Activated gamma-delta T cell treated with Interleukin-2 at 50 U/mL for 16 hours (primary cell): ENCODE data around the gene POLD2.
A peak's percentile ranks its signal among the peaks of the same experiment; 100 is the strongest.

Experiments used
- DNase-seq: peaks from one replicate; pipeline ENCODE4 v3.0.0-alpha.2; 2020

POLD2 gene

DNA sequence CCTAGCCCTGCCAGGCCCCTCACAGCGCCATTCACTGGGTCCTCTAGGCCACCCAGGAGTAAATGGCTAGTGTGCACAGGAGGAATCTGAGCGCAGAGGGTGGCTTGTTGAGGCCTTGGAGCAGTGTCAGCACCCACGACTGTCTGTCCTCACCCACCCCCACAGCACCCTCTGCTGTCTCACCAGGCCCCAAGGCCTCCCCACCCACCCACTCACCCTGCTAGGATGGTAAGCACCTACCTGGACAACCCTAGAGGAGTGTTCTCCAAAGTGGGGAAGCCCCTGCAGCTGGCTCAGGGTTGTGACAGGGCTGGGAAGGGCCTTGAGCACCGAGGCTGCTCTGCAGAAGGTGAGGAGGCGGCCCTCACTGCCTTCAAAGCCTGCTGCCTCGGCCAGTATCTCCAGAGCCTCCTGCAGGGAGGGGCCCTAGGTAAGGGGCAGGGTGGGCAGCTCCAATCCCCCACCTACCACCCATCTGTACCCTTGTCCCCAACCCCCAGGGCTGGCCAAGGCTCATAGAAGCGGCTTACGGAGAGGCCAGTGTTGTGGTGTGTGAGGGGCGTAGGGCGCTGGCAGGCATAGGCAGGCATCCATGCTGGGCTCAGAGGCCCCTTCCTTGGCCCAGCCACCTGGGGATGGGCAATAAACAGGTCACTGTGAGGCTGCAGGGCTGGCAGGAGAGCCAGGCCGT, 43.9 kb downstream of the POLD2 start:
- no peak for DNase-seq

DNA sequence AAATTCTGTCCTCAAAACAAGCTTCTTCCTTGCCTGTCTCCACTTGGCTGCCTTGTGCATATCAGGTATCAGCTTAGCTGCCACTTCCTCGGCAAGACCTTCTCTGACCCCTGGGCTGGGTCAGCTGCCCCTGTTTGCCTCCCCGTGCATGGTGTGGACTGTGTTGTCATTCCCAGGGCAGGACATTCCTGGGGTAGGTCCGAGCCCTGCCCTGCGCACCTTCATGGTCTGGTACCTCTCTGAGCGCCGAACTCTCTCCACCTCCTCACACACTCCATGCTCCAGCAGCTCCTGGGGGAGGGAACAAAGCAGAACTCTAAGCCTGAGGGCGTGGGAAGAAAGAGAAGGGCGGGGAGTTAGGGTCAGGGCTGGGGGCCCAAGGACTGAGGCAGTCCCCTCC, 44.8 kb downstream of the POLD2 start:
- DNase-seq, result no peak

DNA sequence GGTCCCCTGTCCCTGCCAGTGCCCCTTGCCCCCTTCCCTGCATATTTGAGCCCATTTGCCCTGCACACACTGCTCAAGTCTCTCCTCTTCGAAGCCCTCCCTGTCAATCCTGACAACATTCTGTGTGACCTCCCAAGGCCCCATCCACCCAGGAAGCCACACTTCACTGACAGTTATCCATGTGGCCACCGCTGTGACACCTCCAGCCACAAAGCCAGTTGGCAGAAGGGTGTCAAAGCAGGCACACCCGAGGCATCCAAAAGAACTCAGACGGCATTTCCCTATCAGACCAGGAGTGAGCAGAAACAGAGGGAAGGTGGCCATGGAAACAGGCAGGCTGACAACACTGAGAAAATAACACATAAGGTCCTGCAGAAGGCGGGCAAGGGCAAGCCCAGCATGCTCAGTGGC, 45.7 kb downstream of the POLD2 start:
- no peak for DNase-seq

DNA sequence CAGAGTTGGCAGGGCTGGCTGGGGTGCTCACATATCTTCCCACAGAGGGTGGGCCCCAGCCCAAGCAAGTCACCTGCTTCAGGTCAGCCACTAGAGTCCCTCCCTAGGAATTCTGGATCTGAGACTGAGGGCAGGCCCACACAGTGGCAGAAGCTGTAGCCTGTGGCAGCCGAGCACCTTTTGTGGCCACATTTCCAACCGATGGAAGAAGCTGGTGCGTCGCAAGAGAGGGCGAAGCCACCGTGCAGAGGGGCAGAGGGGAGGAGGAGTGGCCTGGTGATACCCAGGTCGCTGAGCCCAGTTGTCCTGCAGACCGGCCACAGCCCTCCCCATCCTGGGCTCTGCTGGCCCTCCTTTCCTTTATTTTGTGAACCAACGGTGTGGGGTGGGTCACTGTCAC, 46.3 kb downstream of the POLD2 start:
- no peak for DNase-seq

DNA sequence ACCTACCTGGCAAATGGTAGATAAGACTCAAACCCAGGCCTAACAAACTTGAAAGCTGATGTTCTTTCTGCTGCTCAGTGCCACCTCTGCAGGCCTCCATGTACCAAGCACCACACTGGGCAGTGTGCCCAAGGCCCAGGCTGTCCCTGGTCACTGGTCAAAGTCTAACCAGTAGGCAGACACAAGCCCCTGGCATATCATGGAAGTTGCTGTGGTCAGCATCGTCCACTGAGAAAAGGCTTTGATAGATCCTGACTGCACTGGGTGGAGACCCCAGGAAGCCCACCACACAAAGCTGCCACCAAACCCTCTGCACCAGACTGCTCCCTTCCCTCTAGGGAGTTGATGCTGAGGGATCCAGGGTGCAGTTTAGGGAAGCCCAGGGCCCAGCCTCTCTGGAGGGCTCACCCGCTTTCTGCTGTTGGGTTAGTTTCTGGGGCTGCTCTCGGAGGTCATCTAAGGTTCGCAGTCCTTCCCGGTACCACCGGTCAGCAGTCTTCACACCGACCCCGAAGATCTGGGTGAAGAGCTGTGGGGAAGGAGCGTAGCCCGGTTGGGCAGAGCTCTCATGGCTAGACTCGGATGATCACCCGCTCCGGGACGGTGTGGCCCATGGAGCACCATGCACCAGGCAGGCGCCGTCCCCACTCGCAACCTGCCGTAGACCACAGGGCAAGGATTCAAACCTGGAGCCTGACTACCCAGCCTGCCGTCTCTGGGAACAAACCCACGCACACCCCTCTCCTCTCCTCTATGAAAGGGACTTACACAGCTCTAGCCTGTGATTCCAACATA, 47.0 kb downstream of the POLD2 start:
- no peak for DNase-seq

DNA sequence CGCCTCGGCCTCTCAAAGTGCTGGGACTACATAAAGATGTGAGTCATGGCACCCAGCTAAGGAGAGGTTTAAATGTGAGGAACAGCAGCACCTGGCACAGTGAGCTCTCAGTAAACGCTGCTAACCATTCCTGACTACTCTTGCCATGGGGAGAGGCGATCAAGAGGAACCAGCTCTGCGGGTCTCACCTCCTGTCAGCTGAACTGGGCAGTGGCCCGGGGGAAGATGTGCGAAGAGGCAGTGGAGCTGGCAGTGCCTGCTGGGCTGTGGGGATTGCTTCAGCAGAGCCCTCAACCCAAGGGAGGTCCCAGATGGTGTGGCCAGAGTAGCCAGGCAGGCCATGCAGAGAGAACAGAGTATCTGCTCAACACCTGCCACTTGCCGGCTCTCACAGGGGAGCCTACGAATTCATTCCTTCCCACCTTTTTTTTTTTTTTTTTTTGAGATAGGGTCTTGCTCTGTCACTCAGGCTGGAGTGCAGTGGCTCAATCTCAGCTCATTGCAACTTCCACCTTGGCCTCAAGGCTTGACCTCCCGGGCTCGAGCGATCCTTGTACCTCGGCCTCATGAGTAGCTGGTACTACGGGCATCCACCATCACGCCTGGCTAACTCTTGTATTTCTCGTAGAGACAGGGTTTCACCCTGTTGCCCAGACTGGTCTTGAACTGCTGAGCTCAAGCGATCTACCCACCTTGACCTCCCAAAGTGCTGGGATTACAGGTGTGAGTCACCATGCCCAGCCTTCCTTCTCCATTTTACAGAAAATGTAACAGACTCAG, 47.9 kb downstream of the POLD2 start:
- DNase-seq, result no peak

DNA sequence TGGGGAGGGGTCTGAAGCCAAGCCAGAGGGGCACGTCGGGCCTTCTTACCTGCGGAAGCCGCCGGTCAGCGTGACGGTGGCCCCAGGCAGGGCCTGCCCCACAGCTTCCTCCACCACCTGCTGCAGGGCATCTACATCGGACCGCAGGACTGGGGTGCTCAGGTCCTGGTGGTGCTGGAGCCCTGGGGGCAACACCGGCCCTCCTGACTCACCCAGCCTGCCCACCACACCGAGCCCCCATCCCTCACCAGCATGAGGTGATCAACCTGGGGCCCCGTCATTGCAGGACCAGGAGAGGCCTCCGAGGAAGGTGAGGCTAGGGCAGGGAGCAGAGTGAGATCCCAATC, 49.0 kb downstream of the POLD2 start:
- DNase-seq, result no peak

DNA sequence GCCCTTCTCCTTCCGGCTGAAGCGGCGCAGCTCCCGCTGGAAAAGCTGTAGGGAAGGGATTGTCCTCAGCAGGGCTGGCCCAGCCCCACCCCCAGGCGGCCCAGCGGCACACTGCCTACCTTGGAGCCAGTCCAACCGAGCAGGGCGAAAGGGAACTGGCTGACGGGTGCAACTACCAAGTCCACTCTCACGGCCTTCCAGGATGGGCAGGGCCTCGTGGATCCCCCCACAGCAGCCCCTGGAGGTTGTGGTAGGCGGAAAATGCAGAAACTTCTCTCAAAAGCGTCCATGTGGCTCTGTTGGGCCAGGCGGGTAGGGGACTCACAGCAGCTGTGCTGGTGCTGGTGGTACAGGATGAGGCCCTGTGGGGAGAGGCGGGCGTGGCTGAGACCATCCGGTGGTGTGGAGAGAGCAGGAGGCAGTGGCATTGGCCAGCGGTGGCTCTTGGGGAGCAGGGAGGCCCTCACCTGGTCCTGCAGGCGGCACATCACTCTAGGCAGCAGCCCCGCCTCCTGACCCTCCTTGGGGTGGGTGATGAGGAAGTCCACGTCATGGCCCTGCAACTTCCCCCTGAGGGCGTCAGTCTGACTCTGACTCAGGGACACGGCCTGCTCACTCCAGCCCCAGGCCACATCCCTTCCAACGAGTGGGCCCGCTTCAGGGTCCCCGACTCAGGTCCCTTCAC, 49.5 kb downstream of the POLD2 start:
- DNase-seq, result peak; percentile 63

DNA sequence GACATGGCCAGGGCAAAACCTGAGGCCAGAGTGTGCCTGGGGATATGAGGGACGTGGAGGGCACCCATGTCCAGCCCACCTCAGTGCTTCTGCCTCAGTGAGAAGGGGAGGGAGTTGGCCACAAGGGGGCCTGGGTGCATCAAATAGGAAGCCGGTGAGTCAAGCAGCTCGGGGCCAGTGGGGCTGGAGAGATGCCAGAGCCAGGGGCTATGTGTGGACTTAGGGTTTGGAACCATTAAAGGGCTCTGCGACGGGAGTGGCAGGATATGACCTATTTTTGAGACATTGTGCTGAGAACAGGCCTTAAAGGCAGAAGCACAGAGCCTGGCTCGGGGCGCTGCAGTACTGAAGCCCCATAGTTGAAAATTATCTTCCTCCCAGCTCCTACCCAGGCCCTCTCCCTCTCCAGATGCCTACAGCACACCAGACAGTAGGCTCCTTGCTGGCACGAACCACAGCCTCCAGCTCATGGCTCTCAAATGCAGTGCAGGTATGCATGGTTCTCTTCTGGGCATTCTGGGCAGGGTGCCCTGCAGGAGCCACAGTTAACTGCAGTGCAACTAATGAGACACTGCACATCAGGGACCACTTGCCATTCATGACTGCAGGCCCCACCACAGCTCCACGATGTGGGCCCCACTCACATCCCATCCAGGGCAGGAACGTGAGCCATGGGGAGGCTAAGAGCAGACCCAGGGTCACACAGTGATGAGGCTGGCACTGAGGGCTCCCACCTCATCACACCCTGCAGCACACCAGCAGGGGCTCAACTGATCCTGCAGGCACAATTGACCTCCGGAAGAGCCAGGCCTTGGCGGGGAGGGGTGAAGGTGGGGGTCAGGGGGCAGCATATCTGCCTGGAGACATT, 50.8 kb downstream of the POLD2 start:
- DNase-seq, result peak; percentile 42

DNA sequence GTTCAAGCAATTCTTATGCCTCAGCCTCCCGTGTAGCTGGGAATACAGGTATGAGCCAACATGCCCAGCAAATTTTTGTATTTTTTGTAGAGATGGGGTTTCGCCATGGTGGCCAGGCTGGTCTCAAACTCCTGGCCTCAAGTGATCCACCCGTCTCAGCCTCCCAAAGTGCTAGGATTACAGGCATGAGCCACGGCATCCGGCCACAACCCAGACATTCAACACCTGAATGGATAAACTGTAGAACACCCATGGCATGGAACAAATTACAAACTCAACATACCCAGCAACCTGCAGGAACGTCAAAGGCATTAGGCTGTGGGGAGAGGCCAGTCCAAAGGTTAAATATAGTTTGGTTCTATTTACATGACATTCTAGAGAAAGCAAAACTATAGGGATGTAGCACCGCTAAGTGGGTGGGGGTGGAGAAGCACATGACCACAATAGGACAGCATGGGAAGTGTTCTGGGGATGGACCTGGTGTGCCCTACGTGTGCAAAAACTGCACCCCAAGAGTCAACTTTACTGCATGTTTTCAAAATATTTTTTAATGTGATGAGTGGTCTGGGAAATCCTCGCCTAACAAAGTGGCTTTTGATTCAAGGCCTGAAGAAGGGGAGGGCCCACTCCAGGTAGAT, 51.5 kb downstream of the POLD2 start:
- DNase-seq, result no peak

DNA sequence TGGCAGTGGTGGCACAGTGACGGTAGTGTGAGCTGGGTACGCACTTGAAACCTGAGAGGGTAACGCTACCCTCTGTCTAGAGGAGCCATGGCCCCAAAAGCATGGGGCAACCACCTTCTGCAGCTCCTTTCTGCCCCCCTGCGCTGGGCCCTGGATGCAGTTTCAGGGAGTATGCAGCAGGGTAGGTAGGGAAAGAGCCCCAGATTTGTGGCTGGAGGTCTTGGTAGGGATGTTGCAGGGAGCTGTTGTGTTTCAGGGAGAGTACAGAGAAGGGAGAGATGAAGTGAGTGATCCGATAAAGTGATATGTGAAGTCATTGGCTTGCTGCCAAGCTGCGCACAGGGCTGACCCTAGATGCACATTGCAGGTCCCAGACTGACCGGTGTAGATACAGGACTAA, 55.3 kb downstream of the POLD2 start:
- DNase-seq, result no peak

DNA sequence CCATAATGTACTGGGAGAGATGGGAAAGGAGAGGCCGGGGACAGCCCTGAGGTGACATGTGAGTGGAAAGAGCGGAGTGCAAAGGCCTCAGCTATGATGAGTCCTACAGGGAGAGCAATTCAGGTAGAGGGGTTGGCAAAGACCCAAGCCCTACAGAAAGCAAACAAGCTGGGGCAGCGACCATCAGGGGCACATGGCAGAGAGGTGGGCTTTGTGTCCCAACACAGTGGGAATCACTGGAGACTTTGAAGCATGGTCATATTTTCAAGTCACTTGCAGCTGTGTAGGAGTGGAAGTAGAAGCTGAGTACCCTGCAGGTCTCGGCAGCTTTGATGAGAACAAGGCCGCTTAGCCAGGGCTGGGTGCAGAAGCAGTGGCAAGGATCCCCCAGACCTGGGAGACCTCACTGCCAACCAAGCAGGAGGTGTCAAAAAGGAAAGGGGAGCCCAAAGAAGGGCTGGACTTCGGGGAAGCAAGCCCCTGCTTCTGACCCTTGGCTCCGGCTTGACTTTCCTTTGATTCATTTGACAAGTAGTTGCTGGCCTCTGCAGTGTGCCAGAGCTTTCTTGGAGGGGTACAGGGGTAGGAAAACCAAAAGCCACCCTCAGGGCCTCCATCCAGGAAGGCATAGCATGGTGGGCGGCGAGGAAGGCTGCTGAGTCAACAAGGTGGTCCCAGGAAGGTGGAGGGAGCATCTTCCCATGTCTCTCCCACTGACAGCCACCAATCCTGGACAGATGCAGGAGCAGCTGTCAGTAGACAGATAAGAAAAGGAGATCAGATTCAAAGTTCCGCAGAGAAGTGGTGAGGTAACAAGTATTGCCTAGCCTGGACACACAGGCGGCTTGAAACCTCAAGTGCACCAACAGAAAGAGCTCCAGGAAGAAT, 56.0 kb downstream of the POLD2 start:
- no peak for DNase-seq

DNA sequence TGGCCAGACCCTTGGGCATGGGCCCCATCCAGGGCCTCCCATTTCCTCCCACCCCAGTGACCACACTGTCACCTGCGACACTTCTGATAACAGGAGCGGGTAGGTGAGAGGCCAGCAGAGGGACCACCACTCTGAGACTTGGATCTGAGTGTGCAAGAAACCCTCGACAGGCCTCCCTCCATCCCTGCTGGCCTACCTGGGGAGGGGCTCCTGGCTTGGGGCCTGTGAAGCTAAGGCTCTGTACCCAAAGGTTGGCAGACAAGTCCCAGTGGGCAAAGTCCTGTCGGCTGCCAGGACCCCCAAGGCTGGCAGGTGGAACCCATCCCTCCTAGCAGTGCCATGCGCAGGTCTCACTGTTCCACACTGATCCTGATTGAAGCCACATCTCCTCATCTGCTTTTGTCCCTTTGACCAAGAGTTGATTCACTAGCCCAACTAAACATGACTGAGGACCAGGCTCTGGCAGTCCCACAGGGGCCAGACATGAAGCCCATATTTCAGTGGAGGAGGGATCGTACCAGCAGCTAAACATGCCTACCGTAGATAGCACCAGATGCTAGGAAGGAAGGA, 56.8 kb downstream of the POLD2 start:
- no peak for DNase-seq

DNA sequence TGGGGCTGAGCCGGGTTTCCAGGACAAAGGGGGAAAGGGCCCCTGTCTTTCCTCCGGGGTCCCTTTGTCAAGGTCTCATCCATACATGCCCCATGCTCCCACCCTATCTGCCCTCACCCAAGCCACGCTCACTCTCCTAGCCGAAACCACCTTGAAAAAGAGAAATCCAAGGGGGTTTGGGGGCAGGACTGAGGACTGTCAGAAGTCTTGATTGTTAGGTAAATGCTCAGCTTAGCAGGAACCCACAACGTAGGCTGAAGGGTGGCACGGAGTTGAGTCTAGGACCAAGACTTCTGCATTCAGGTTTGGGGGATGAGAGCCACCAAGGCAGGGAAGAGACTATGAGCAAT, 57.3 kb downstream of the POLD2 start:
- DNase-seq, result no peak

DNA sequence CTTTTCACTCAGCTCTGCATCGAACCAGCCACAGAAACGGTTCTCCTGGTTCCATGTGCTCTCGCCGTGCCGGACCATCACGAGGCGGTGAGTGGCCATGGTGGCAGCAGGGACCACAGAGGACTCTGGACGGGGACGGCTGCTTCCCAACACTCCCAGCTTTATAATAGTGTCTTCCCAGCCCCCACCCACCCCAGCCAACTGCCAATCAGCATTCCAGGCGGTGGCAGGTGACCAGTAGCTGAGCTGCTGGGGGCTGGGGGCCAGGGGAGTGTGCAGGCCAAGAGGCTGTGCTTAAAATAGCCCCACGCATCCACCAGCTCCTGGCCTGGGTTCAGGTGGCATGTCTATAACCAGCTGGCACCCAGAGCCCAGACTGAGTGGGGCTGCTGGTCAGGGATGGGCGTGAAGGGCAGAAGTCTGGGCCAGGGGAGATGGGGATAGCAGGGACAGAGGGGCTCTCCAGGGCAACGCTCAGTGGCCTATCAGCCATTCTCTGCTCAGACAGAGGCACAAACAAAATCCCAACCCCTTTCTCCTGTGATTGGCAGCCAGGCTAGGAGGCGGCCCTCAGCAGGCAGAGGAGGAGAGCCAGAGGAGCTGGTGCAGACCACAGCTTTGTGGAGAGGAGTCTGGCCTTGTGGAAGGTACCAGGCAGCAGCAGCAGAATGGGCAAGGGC, 57.8 kb downstream of the POLD2 start, which contains the start of gene PGAM2:
Gene PGAM2, minus strand, starts transcription at position 137 of the 680 bp plus-strand sequence. Its CDS starts 38 bp downstream, at position 99.
- DNase-seq, result no peak

DNA sequence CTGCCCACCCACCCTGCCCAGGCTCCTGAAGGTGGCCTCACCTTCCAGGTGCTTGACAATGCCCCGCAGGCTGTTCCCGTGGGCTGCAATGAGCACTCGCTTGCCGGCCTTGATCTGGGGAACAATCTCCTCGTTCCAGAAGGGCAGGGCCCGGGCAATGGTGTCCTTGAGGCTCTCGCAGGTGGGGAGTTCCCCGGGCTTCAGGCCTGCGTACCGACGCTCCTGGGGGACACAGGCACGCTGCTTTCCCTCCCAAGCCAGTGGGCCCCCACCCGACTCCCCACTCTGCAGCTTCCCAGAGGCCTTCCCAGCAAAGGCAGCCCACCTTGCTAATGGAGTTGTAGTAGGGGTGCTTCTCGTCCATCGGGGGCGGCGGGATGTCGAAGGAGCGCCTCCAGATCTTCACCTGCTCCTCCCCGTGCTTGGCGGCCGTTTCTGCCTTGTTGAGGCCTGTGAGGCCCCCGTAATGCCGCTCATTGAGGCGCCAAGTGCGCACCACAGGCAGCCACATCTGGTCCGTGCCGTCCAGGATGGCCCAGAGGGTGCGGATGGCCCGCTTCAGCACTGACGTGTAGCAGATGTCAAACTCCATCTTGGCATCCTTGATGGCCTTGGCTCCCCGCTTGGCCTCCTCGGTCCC, 58.4 kb downstream of the POLD2 start:
- no peak for DNase-seq
